Mucosa of descending colon (tissue), 3 donors: ENCODE data around the gene PTPRM. TPM values are rescaled to one million over a fixed set of nuclear protein-coding genes. Genes with fewer than 3 reads are reported as not detected.

Experiments
- ATAC-seq: fragments of 200-7000 bp; cut with Tn5 transposase; one replicate; pipeline ENCODE4 v1.9.1; 2020; ENCODE audit warnings: mild to moderate bottlenecking, moderate library complexity
- DNase-seq, 3 donors: peaks; one replicate each; pipeline ENCODE4 v3.0.0-alpha.2; 2020
- H3K36me3 ChIP-seq: fragments of 200-600 bp; one replicate; pipeline ENCODE4 v1.8.0; 2021; ENCODE audit warnings: low read depth, mild to moderate bottlenecking
- H3K4me1 ChIP-seq: fragments of 200-600 bp; one replicate; pipeline ENCODE4 v1.8.0; 2021; ENCODE audit warnings: low read depth, mild to moderate bottlenecking
- H3K4me3 ChIP-seq: fragments of 200-600 bp; one replicate; pipeline ENCODE4 v1.8.0; 2021; ENCODE audit warnings: mild to moderate bottlenecking
- H3K9me3 ChIP-seq: fragments of 200-600 bp; one replicate; pipeline ENCODE4 v1.8.0; 2021; ENCODE audit warnings: mild to moderate bottlenecking
- CTCF ChIP-seq: fragments of 200-600 bp; IDR thresholded peaks from one replicate; pipeline ENCODE4 v1.8.0; 2022; ENCODE audit warnings: antibody characterized with exemption, mild to moderate bottlenecking
- intact Hi-C, 2 donors: fragments of 100-400 bp; cut with DNase I in 1 of 2; cut with micrococcal nuclease in 1 of 2; formaldehyde crosslinking; loops; one replicate each; pipeline versions ENCODE4 v1.11.0 to v1.11.1; 2022; cut with DNase I, micrococcal nuclease
- total RNA-seq, 3 donors: library from RNA; stranded (reverse); fragmentation: NEBNext Ultra II Directional in 2 of 3; extraction: Animal tissue kit (Norgen Biotek cat#: 25700) in 2 of 3; gene quantifications; one replicate each; pipeline versions ENCODE4 v1.2.1 to v1.2.4, GENCODE V29; 2021 to 2023
- donor health status: DM: no; HTN: no; CAD: no; lungs with moderate emphysema.
- donor health status: DM: no; HTN: no; CAD: no.
- donor health status: DM: no; HTN: yes; CAD: no.

The PTPRM gene
- total RNA-seq, 3 donors from 2014 or later: 15.3 to 41.1 (median 19.6) TPM

GRCh38 chr18:8329186-8329771 is 762.2 kb downstream of the PTPRM start:
- no peak for TF ChIP-seq CTCF
- no peak for DNase-seq
- peak; percentile 95 for ATAC-seq
- no peaks in the 10 kb centered on the region for H3K36me3 ChIP-seq
- H3K9me3 ChIP-seq: no peaks in the 10 kb centered on the region
- intact Hi-C loops: no loop called here
- H3K4me1 ChIP-seq: no peaks in the 10 kb centered on the region
- no peak overlapping the region for H3K4me3 ChIP-seq

- no peaks in the 10 kb centered on the region for H3K36me3 ChIP-seq
- no peak overlapping the region for H3K4me3 ChIP-seq
- intact Hi-C loops: no loop called here
- ATAC-seq (no peak), DNase-seq (no peak)
- no peaks in the 10 kb centered on the region for H3K4me1 ChIP-seq
- TF ChIP-seq CTCF: no peak
- no peaks in the 10 kb centered on the region for H3K9me3 ChIP-seq
These were observed 763.5 kb downstream of the PTPRM start for GRCh38 chr18:8330575-8330974.

GRCh38 chr18:8332286-8332685 is 765.2 kb downstream of the PTPRM start:
- DNase-seq: no peak
- Histone ChIP-seq H3K36me3 (no peaks in the 10 kb centered on the region), H3K4me1 (no peaks in the 10 kb centered on the region), H3K9me3 (no peaks in the 10 kb centered on the region), H3K4me3 (no peak overlapping the region)
- ATAC-seq: no peak
- intact Hi-C loops: no loop called here
- TF ChIP-seq CTCF: no peak

- ATAC-seq: no peak
These were observed 766.8 kb downstream of the PTPRM start for GRCh38 chr18:8333961-8334360.

GRCh38 chr18:8337211-8337610 is 770.1 kb downstream of the PTPRM start:
- intact Hi-C loops: no loop called here
- no peak for ATAC-seq

More at GRCh38 chr18:8333961-8334360, 766.8 kb downstream of the PTPRM start:
- TF ChIP-seq CTCF: no peak
- no peak for DNase-seq
- Histone ChIP-seq H3K4me3 (no peak overlapping the region), H3K36me3 (no peaks in the 10 kb centered on the region), H3K4me1 (no peaks in the 10 kb centered on the region), H3K9me3 (no peaks in the 10 kb centered on the region)
- intact Hi-C loops: no loop called here

More at GRCh38 chr18:8337211-8337610, 770.1 kb downstream of the PTPRM start:
- Histone ChIP-seq H3K4me1 (no peaks in the 10 kb centered on the region), H3K36me3 (no peaks in the 10 kb centered on the region), H3K4me3 (no peak overlapping the region), H3K9me3 (no peaks in the 10 kb centered on the region)
- no peak for DNase-seq
- no peak for TF ChIP-seq CTCF
